ENCODE measurements around the gene LRRC8B.
"Not testable (repeated sequence)": the region's sequence is repeated elsewhere in the genome, so short reads cannot be mapped to it uniquely, and the experiment has no call there.

The LRRC8B gene

GRCh38 chr1:89524369-89525168 is at the start of gene LRRC8B:
Gene LRRC8B (plus strand): TSS chr1:89524829. CDS start chr1:89582651, 57,822 bp downstream.
- peak; percentile 81 to 95 for DNase-seq

- no peak for DNase-seq
Measured at GRCh38 chr1:89475269-89475668, 49.4 kb upstream of the LRRC8B start.

GRCh38 chr1:89476072-89476471 is 48.6 kb upstream of the LRRC8B start:
- DNase-seq = no peak

- DNase-seq = peak; percentile 84 to 89
Measured at GRCh38 chr1:89483010-89483756, 41.4 kb upstream of the LRRC8B start.

GRCh38 chr1:89483757-89484077 is 40.9 kb upstream of the LRRC8B start:
- no peak for DNase-seq

GRCh38 chr1:89484092-89485038 is 40.3 kb upstream of the LRRC8B start:
- DNase-seq = peak in 1 of 2 experiments; percentile 66

- DNase-seq = no peak
Measured at GRCh38 chr1:89487972-89488371, 36.7 kb upstream of the LRRC8B start.

GRCh38 chr1:89489047-89489729 is 35.4 kb upstream of the LRRC8B start:
- DNase-seq = no peak

GRCh38 chr1:89490389-89490788 is 34.2 kb upstream of the LRRC8B start:
- DNase-seq = no peak

GRCh38 chr1:89499320-89499719 is 25.3 kb upstream of the LRRC8B start:
- DNase-seq = peak; percentile 91 to 94

GRCh38 chr1:89502042-89502441 is 22.6 kb upstream of the LRRC8B start:
- no peak for DNase-seq

GRCh38 chr1:89502895-89503294 is 21.7 kb upstream of the LRRC8B start:
- peak in 1 of 2 experiments; percentile 54 for DNase-seq

GRCh38 chr1:89503690-89504089 is 20.9 kb upstream of the LRRC8B start:
- DNase-seq = no peak

GRCh38 chr1:89510061-89510460 is 14.6 kb upstream of the LRRC8B start:
- DNase-seq = not testable (repeated sequence)

- DNase-seq = no peak
Measured at GRCh38 chr1:89512996-89513720, 11.5 kb upstream of the LRRC8B start.

GRCh38 chr1:89516055-89516454 is 8.6 kb upstream of the LRRC8B start:
- no peak for DNase-seq

GRCh38 chr1:89518221-89518631 is 6.4 kb upstream of the LRRC8B start:
- DNase-seq = peak in 1 of 2 experiments; percentile 50

GRCh38 chr1:89519779-89520358 is 4.8 kb upstream of the LRRC8B start:
- peak; percentile 26 to 38 for DNase-seq

- DNase-seq = not testable (repeated sequence)
Measured at GRCh38 chr1:89521977-89522376, 2.7 kb upstream of the LRRC8B start.

GRCh38 chr1:89523572-89524368 is 859 bp upstream of the LRRC8B start:
- DNase-seq = peak; percentile 57 to 63
